Mesenchymal stem cell (in vitro differentiated cells and primary cell): ENCODE results near the gene SPAM1.

Source experiments
- DNase-seq: peaks from one replicate; pipeline ENCODE4 v3.0.0-alpha.2; 2013
- H2AFZ ChIP-seq: one replicate; pipeline ENCODE4 v1.6.1; 2013; ENCODE audit warnings: low read depth, mild to moderate bottlenecking, control low read depth, inconsistent platforms, low read length, moderate library complexity
- H2AK5ac ChIP-seq: 2 replicates; pipeline ENCODE4 v1.6.1; 2013; ENCODE audit warnings: low read length, moderate library complexity, mild to moderate bottlenecking, inconsistent platforms; ENCODE audit not compliant: severe bottlenecking
- H2BK120ac ChIP-seq: one replicate; pipeline ENCODE4 v1.6.1; 2013; ENCODE audit warnings: low read depth, mild to moderate bottlenecking, inconsistent platforms, low read length, moderate library complexity
- H2BK12ac ChIP-seq, 2 experiments: one replicate each; pipeline ENCODE4 v1.6.1; 2013; ENCODE audit warnings: inconsistent platforms in 2 of 2, low read length in 2 of 2, mild to moderate bottlenecking in 2 of 2, moderate library complexity in 2 of 2, control low read depth in 1 of 2
- H2BK15ac ChIP-seq: one replicate; pipeline ENCODE4 v1.6.1; 2013; ENCODE audit warnings: mild to moderate bottlenecking, low read depth, inconsistent platforms; ENCODE audit not compliant: poor library complexity, severe bottlenecking
- H2BK5ac ChIP-seq: 2 replicates; pipeline ENCODE4 v1.6.1; 2013; ENCODE audit warnings: low read depth, mild to moderate bottlenecking, low read length, control low read depth, inconsistent platforms; ENCODE audit not compliant: poor library complexity, severe bottlenecking
- H3K14ac ChIP-seq, 2 experiments: one replicate each; pipeline ENCODE4 v1.6.1; 2013; ENCODE audit warnings: inconsistent platforms in 2 of 2, low read length in 2 of 2, control low read depth in 1 of 2, mild to moderate bottlenecking in 1 of 2, moderate library complexity in 1 of 2
- H3K18ac ChIP-seq, 2 experiments: one replicate each; pipeline ENCODE4 v1.6.1; 2013; ENCODE audit warnings: inconsistent platforms in 2 of 2, low read length in 2 of 2, control low read depth in 1 of 2, low read depth in 1 of 2, mild to moderate bottlenecking in 1 of 2
- H3K23ac ChIP-seq, 2 experiments: one replicate each; pipeline ENCODE4 v1.6.1; 2013; ENCODE audit warnings: inconsistent platforms in 2 of 2, low read length in 2 of 2, mild to moderate bottlenecking in 2 of 2, moderate library complexity in 2 of 2, control low read depth in 1 of 2
- H3K27ac ChIP-seq: 2 replicates; pipeline ENCODE4 v1.5.1; 2013; ENCODE audit warnings: mild to moderate bottlenecking, moderate library complexity, low read length, control low read depth, inconsistent platforms; ENCODE audit not compliant: poor library complexity, severe bottlenecking
- H3K27me3 ChIP-seq, 2 experiments: 2 replicates each; pipeline versions ENCODE4 v1.6.1 to v1.7.0; 2013; ENCODE audit warnings: low read length in 2 of 2, mild to moderate bottlenecking in 2 of 2, moderate library complexity in 2 of 2, control low read depth in 1 of 2, inconsistent platforms in 1 of 2; ENCODE audit not compliant: control insufficient read depth in 1 of 2, insufficient read depth in 1 of 2
- H3K36me3 ChIP-seq, 2 experiments: 2 replicates each; pipeline versions ENCODE4 v1.6.1 to v1.7.0; 2013; ENCODE audit warnings: low read length in 2 of 2, control low read depth in 1 of 2, inconsistent platforms in 1 of 2, low read depth in 1 of 2, mild to moderate bottlenecking in 1 of 2; ENCODE audit not compliant: insufficient read depth in 2 of 2, control insufficient read depth in 1 of 2
- H3K4ac ChIP-seq, 2 experiments: one replicate each; pipeline ENCODE4 v1.6.1; 2013; ENCODE audit warnings: inconsistent platforms in 2 of 2, low read length in 2 of 2, mild to moderate bottlenecking in 2 of 2, moderate library complexity in 2 of 2, control low read depth in 1 of 2, low read depth in 1 of 2
- H3K4me1 ChIP-seq: 2 replicates; pipeline ENCODE4 v1.6.1; 2013; ENCODE audit warnings: low read depth, low read length, control low read depth; ENCODE audit not compliant: control insufficient read depth, insufficient read depth
- H3K4me2 ChIP-seq: 2 replicates; pipeline ENCODE4 v1.6.1; 2013; ENCODE audit warnings: low read length, mild to moderate bottlenecking, inconsistent platforms; ENCODE audit not compliant: poor library complexity, severe bottlenecking
- H3K4me3 ChIP-seq, 2 experiments: 2 replicates each; pipeline versions ENCODE4 v1.5.1 to v1.7.0; 2013; ENCODE audit warnings: low read length in 2 of 2, mild to moderate bottlenecking in 2 of 2, control low read depth in 1 of 2, low read depth in 1 of 2; ENCODE audit not compliant: insufficient read depth in 1 of 2
- H3K79me1 ChIP-seq: replicated peaks from 2 replicates; pipeline ENCODE4 v1.6.1; 2013; ENCODE audit warnings: mild to moderate bottlenecking, control low read depth, low read length, inconsistent platforms; ENCODE audit not compliant: poor library complexity, severe bottlenecking
- H3K9ac ChIP-seq: 2 replicates; pipeline ENCODE4 v1.7.0; 2013; ENCODE audit warnings: mild to moderate bottlenecking, low read length, moderate library complexity
- H3K9me3 ChIP-seq: 2 replicates; pipeline ENCODE4 v1.7.0; 2013; ENCODE audit warnings: mild to moderate bottlenecking, low read length; ENCODE audit not compliant: control insufficient read depth
- H4K8ac ChIP-seq: one replicate; pipeline ENCODE4 v1.6.1; 2013; ENCODE audit warnings: inconsistent platforms, mild to moderate bottlenecking, low read length, moderate library complexity
- H4K91ac ChIP-seq: one replicate; pipeline ENCODE4 v1.6.1; 2013; ENCODE audit warnings: mild to moderate bottlenecking, low read length, inconsistent platforms
- WGBS: methylation state at CpG from one replicate; pipeline ENCODE4 v1.1.7; 2013; ENCODE audit warnings: mixed read lengths; 5-methylcytosine and 5-hydroxymethylcytosine counted together

SPAM1 gene

GRCh38 chr7:123945938-123946337 lies 20.9 kb downstream of the SPAM1 start:
- Histone ChIP-seq H3K4me2 (no peak overlapping the region), H3K4ac (no peak overlapping the region), H3K14ac (no peak overlapping the region), H2BK5ac (no peak overlapping the region), H3K4me3 (no peak overlapping the region), H2BK120ac (no peak overlapping the region), H3K9ac (no peak overlapping the region), H4K91ac (no peak overlapping the region), H3K79me1 (no peaks in the 10 kb centered on the region), H2AFZ (no peak overlapping the region), H3K9me3 (no peaks in the 10 kb centered on the region), H3K4me1 (no peaks in the 10 kb centered on the region), H3K27me3 (no peaks in the 10 kb centered on the region), H2BK15ac (no peak overlapping the region), H3K18ac (no peak overlapping the region), H2AK5ac (no peak overlapping the region), H3K23ac (no peak overlapping the region), H3K36me3 (no peaks in the 10 kb centered on the region), H2BK12ac (no peak overlapping the region), H4K8ac (no peak overlapping the region), H3K27ac (no peak overlapping the region)
- no peak for DNase-seq
- 15% methylated on average over 1 of the region's 1 CpG for WGBS

GRCh38 chr7:123948136-123948535 lies 23.1 kb downstream of the SPAM1 start:
- Histone ChIP-seq H2AFZ (no peak overlapping the region), H3K4me1 (no peaks in the 10 kb centered on the region), H3K4me3 (no peak overlapping the region), H3K27ac (no peak overlapping the region), H3K18ac (no peak overlapping the region), H3K4me2 (no peak overlapping the region), H2BK5ac (no peak overlapping the region), H3K23ac (no peak overlapping the region), H3K4ac (no peak overlapping the region), H2BK15ac (no peak overlapping the region), H3K9ac (no peak overlapping the region), H3K79me1 (no peaks in the 10 kb centered on the region), H2BK120ac (no peak overlapping the region), H2AK5ac (no peak overlapping the region), H3K36me3 (no peaks in the 10 kb centered on the region), H3K14ac (no peak overlapping the region), H4K91ac (no peak overlapping the region), H3K27me3 (no peaks in the 10 kb centered on the region), H3K9me3 (no peaks in the 10 kb centered on the region), H2BK12ac (no peak overlapping the region), H4K8ac (no peak overlapping the region)
- 92% methylated on average over 3 of the region's 4 CpGs for WGBS
- no peak for DNase-seq

- Histone ChIP-seq H3K4me1 (no peaks in the 10 kb centered on the region), H3K27me3 (no peaks in the 10 kb centered on the region), H3K18ac (no peak overlapping the region), H3K27ac (no peak overlapping the region), H3K14ac (no peak overlapping the region), H2BK12ac (no peak overlapping the region), H4K91ac (no peak overlapping the region), H3K4me3 (no peak overlapping the region), H3K36me3 (no peaks in the 10 kb centered on the region), H3K9me3 (no peaks in the 10 kb centered on the region), H3K79me1 (no peaks in the 10 kb centered on the region), H2BK120ac (no peak overlapping the region), H3K23ac (no peak overlapping the region), H2AK5ac (no peak overlapping the region), H3K9ac (no peak overlapping the region), H3K4ac (no peak overlapping the region), H4K8ac (no peak overlapping the region), H2AFZ (no peak overlapping the region), H3K4me2 (no peak overlapping the region), H2BK15ac (no peak overlapping the region), H2BK5ac (no peak overlapping the region)
- WGBS: 67% methylated on average over 1 of the region's 4 CpGs
- DNase-seq: no peak
Measured at GRCh38 chr7:123958186-123958703, 33.2 kb downstream of the SPAM1 start.

GRCh38 chr7:123961771-123962170 lies 36.7 kb downstream of the SPAM1 start:
- 98% methylated on average over 2 of the region's 6 CpGs for WGBS
- no peak overlapping the region for H2BK5ac ChIP-seq
- H3K4me3 ChIP-seq: no peak overlapping the region
- no peak overlapping the region for H4K91ac ChIP-seq
- no peaks in the 10 kb centered on the region for H3K79me1 ChIP-seq
- H4K8ac ChIP-seq: no peak overlapping the region
- H3K27me3 ChIP-seq: no peaks in the 10 kb centered on the region
- H3K23ac ChIP-seq: no peak overlapping the region
- H2BK12ac ChIP-seq: no peak overlapping the region
- no peak overlapping the region for H3K4ac ChIP-seq
- H3K4me1 ChIP-seq: no peaks in the 10 kb centered on the region
- peak overlapping the region; percentile 33 for H3K4me2 ChIP-seq
- no peak overlapping the region for H3K14ac ChIP-seq
- H3K27ac ChIP-seq: peak overlapping the region; percentile 23
- H2BK15ac ChIP-seq: no peak overlapping the region
- no peak overlapping the region for H2AFZ ChIP-seq
- H3K9ac ChIP-seq: no peak overlapping the region
- H3K18ac ChIP-seq: no peak overlapping the region
- no peaks in the 10 kb centered on the region for H3K36me3 ChIP-seq
- H3K9me3 ChIP-seq: no peaks in the 10 kb centered on the region
- DNase-seq: no peak
- H2BK120ac ChIP-seq: no peak overlapping the region
- H2AK5ac ChIP-seq: no peak overlapping the region
